Subcutaneous adipose tissue (tissue), 4 donors: Measurements from ENCODE around the gene CENPB. TPM values are rescaled to one million over a fixed set of nuclear protein-coding genes. Genes with fewer than 3 reads are reported as not detected.

Experiments
- total RNA-seq, 4 donors: library from RNA; depleted of rRNA; stranded (reverse); fragments of >200 nt; gene quantifications; one replicate each; pipeline ENCODE4 v1.1.0, GENCODE V29; 2016
- TF ChIP-seq, protein P1 (sequence below): fragments of 450-650 bp; IDR thresholded peaks from one replicate; pipeline ENCODE4 v1.5.1; 2016; ENCODE audit warnings: low read depth, mild to moderate bottlenecking, control low read depth, antibody characterized with exemption, moderate library complexity

The CENPB gene
- total RNA-seq, 4 donors from 2014 or later, result 36.5 to 101 (median 51.4) TPM

DNA sequence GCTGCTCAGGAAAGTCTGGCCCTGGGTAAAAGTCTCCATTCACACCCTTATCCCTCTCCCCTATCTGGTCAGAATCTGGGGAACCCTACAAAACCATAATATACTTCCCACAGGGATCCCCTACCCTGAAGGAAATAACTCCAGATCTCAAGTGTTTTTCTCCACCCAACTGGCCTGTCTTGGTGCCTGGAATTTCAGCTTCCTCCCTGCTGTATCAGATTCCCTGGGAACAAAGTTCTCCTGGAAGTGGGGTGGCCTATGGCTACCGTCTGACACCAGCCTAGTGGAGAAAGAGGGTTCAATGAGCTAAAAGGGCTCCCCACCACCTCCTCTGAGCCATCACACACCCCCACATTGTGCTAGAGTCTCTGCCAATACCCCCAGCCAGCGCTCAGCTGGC is 39.1 kb downstream of the CENPB start:
- TF ChIP-seq, protein P1, sequence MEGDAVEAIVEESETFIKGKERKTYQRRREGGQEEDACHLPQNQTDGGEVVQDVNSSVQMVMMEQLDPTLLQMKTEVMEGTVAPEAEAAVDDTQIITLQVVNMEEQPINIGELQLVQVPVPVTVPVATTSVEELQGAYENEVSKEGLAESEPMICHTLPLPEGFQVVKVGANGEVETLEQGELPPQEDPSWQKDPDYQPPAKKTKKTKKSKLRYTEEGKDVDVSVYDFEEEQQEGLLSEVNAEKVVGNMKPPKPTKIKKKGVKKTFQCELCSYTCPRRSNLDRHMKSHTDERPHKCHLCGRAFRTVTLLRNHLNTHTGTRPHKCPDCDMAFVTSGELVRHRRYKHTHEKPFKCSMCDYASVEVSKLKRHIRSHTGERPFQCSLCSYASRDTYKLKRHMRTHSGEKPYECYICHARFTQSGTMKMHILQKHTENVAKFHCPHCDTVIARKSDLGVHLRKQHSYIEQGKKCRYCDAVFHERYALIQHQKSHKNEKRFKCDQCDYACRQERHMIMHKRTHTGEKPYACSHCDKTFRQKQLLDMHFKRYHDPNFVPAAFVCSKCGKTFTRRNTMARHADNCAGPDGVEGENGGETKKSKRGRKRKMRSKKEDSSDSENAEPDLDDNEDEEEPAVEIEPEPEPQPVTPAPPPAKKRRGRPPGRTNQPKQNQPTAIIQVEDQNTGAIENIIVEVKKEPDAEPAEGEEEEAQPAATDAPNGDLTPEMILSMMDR, result no peak

DNA sequence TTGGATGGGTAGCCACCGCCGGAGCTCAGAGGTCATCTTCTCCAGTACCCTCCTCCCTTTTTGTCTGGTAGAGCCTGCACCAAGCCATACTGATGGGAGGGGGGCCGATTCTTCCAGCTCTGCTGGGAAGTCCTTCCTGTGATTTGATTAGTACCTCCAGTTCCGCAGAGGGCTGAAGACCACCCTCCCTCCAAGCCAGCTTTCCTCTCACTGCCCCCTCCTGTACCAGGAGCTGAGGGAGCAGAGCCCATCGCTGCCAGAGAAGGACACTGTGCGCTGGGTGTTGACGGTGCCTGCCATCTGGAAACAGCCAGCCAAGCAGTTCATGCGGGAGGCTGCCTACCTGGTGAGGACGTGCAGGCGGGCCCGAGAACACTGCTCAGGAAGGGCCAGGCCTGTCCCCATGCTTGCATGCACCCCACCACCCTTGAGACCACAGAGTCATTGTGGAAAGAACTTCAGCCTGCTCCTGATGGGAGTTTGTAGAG is 40.8 kb downstream of the CENPB start:
- TF ChIP-seq, protein P1, result no peak

DNA sequence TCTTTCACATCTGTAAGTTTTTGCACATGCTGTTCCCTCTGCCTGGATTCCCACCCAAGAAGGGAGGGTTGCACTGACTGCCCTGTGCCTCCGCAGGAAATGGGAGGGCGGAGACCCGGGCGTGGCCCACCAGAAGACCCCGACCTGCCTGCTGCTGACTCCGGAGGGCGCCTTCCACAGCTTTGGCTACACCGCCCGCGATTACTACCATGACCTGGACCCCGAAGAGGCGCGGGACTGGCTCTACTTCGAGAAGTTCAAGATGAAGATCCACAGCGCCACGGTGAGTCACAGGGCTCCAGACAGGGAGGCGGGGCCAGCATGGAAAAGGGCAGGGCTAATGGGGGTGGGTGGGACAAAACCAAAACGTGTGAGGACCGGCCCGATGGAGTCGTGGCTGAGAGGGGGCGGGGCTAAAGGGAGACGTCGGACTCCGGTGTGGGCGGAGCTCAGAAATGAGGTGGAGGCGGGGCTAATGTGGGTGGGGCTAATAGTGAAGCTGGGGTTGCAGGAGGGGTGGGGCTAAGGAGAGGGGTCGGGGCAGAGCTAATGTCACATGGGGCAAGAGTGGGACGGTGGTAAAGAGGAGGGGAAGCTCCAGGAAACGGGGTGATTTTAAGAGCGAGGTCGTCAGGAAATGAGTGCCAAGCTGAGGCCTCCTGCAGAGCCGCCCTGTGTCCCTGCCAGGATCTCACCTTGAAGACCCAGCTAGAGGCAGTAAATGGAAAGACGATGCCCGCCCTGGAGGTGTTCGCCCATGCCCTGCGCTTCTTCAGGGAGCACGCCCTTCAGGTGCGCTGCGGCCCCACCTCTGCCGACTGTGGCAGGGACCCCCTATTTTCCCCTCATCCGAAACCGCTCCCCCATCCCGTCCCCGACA is 41.5 kb downstream of the CENPB start:
- TF ChIP-seq, protein P1, result no peak

DNA sequence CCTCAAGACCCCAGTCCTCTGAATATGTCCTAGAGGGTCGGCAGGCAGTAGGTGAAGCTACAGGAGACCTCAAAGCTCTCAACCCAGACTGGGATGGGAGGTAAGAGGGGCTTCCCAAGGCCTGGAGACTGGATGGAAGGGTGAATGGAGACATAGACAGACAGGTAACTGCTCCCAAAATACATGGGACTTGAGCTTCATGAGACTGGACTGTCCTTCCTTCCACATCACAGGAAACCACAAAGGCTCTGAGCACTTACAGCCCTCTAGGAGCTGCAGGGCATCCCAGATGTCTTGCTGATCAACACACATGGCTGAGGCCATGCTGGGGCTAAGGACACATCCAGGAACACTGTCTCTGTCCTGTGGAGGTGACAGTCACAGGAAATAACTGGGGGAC is 42.5 kb downstream of the CENPB start:
- TF ChIP-seq, protein P1, result no peak

DNA sequence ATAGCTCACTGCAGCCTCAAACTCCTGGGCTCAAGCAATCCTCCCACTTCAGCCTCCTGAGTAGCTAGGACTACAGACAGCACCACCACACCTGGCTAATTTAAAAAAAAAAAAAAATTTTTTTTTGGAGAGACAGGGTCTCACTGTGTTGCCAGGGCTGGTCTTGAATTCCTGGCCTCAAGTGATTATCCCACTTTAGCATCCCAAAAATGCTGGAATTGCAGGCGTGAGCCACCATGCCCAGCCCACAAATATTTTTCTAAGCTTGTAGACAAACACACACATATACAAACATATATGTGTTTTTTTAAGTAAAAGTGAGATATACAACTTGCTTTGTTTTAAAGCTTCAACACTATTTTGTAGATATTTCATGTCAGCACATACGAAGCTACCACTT is 43.3 kb downstream of the CENPB start:
- TF ChIP-seq, protein P1, result no peak

DNA sequence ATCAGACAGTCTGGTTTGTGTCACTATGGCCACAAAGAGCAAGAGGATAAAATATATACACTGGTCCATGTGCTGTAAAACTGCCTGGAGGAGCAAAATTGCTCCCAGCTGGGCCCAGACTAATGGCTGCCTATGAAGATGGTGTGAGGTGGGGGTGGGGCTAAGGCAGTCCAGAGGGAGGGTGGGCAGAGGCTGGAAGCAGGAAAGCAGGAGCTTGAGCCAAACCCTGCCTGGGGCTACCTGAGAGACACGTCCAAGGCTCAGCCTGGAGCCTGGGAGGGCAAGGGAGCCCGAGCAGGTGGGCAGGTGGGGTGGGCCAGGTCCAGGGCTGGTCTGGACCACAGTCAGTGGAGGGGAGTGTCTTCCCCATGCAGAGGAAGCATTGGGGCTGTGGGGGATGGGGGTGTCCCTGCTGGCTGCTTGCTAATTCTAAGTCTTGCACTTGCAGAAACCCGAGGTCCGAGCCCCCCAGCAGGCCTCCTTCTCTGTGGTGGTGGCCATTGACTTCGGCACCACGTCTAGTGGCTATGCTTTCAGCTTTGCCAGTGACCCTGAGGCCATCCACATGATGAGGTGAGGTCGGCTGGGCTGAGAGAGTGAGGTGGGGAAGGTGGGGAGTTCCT is 44.6 kb downstream of the CENPB start:
- TF ChIP-seq, protein P1, result no peak

DNA sequence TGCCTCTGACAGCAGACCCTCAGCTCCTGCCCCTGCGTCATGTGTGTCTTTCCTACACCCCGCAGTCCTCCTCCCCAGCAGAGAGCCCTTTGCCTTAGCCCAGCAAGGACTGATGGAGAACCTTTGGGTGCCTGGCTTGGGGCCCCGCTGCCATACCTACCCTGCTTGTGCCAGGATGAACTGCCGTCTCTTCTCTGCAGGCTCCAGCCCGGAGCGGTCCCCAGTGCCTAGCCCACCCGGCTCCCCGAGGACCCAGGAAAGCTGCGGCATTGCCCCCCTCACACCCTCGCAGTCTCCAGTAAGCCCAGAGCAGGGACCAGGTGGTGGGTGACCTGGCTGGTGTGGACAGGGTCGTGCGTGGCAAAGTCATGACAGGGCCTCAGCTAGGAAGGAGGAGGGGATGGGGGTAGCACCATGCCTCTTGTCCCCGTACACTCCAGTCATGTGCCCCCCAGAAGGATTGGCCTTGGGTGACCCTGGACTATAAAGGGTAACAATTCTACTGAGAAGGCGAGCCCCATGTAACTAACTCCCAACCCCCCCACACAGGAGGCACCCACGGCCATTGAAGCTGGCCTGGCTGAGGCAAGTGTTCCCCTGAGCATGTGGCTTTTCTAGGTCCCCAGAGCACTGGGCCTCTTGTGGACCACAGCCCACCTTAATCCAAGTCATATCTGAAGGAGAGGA is 45.8 kb downstream of the CENPB start:
- TF ChIP-seq, protein P1, result no peak
